Gastroesophageal sphincter (tissue), 3 donors: ENCODE data around the gene CMC2.

Experiments
- POLR2A ChIP-seq, 2 donors: fragments of 450-650 bp; IDR thresholded peaks; one replicate each; pipeline ENCODE4 v1.6.1; 2017; ENCODE audit warnings: antibody characterized with exemption in 2 of 2, mild to moderate bottlenecking in 2 of 2, moderate library complexity in 1 of 2
- TF ChIP-seq, protein P1 (sequence below), 4 experiments: fragments of 200-600 bp in 2 of 4; fragments of 450-650 bp in 2 of 4; sonication (generic) in 1 of 4; IDR thresholded peaks; one replicate each; pipeline ENCODE4 v1.5.1; 2017 to 2019; ENCODE audit warnings: antibody characterized with exemption in 4 of 4, mild to moderate bottlenecking in 2 of 4, moderate library complexity in 2 of 4

- TF ChIP-seq POLR2A (IDR thresholded peaks at IDR 0.05): no peak
- TF ChIP-seq, protein P1, sequence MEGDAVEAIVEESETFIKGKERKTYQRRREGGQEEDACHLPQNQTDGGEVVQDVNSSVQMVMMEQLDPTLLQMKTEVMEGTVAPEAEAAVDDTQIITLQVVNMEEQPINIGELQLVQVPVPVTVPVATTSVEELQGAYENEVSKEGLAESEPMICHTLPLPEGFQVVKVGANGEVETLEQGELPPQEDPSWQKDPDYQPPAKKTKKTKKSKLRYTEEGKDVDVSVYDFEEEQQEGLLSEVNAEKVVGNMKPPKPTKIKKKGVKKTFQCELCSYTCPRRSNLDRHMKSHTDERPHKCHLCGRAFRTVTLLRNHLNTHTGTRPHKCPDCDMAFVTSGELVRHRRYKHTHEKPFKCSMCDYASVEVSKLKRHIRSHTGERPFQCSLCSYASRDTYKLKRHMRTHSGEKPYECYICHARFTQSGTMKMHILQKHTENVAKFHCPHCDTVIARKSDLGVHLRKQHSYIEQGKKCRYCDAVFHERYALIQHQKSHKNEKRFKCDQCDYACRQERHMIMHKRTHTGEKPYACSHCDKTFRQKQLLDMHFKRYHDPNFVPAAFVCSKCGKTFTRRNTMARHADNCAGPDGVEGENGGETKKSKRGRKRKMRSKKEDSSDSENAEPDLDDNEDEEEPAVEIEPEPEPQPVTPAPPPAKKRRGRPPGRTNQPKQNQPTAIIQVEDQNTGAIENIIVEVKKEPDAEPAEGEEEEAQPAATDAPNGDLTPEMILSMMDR (IDR thresholded peaks at IDR 0.05): no peak
These were observed 71.0 kb downstream of the CMC2 start for GRCh38 chr16:80935691-80936090.
